Activated naive CD4-positive, alpha-beta T cell treated with anti-CD3 and anti-CD28 coated beads, Interleukin-2, amount 10 ng/mL, durations not matched to agents 7 days and 5 days (primary cell): ENCODE measurements around the gene CDHR2.
A peak's percentile ranks its signal among the peaks of the same experiment; 100 is the strongest.
"Not testable (repeated sequence)": the region's sequence is repeated elsewhere in the genome, so short reads cannot be mapped to it uniquely, and the experiment has no call there.

Experiments used
- CTCF ChIA-PET: fragments of 350-600 bp; sonication (Branson Sonifier 250); formaldehyde crosslinking; loops from one replicate; lab custom pipeline; 2021; ENCODE audit warnings: antibody characterized with exemption; lab: Charles Lee
- DNase-seq: peaks from one replicate; pipeline ENCODE4 v3.0.0-alpha.2; 2020
- H3K27ac Mint-ChIP-seq: one replicate; pipeline ENCODE4 v1.8.0; 2021; ENCODE audit warnings: mild to moderate bottlenecking, moderate library complexity, mixed read lengths
- H3K27me3 Mint-ChIP-seq: one replicate; pipeline ENCODE4 v1.8.0; 2021; ENCODE audit warnings: mild to moderate bottlenecking, mixed read lengths
- H3K36me3 Mint-ChIP-seq: one replicate; pipeline ENCODE4 v1.8.0; 2021; ENCODE audit warnings: mixed read lengths
- H3K4me1 Mint-ChIP-seq: one replicate; pipeline ENCODE4 v1.8.0; 2021; ENCODE audit warnings: mixed read lengths
- H3K4me3 Mint-ChIP-seq: one replicate; pipeline ENCODE4 v1.8.0; 2021; ENCODE audit warnings: mild to moderate bottlenecking, moderate library complexity, mixed read lengths
- H3K9me3 Mint-ChIP-seq: one replicate; pipeline ENCODE4 v1.8.0; 2021; ENCODE audit warnings: mixed read lengths

CDHR2 gene

DNA sequence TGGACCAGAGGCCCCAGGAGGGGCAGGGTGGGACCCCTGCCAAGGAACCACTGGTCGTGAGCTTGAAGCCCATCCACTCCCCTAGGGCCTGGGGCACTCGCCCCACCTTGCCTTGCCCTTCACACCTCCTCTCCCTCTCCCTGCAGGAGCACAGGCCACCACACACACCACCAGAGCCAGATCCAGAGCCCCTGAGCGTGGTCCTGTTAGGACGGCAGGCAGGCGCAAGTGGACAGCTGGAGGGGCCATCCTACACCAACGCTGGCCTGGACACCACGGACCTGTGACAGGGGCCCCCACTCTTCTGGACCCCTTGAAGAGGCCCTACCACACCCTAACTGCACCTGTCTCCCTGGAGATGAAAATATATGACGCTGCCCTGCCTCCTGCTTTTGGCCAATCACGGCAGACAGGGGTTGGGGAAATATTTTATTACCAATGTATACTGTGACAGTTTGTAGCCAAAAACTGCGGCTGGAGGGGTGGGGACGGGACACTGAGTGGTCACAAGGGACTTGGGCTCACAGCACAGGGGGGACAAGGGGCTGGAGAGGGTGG is 46.3 kb downstream of the CDHR2 start:
- no peak overlapping the region for H3K27ac Mint-ChIP-seq
- no peak for DNase-seq
- peaks cover 9% of the 10 kb centered on the region for H3K4me1 Mint-ChIP-seq
- CTCF ChIA-PET, result interaction anchor here (0.9 to 1.8 kb wide), 6 partner anchors 11 to 65 kb away, joined by 3 to 10 read pairs (median 3); no protein-coding TSS in a partner anchor
- no peaks in the 10 kb centered on the region for H3K36me3 Mint-ChIP-seq
- peaks cover 60% of the 10 kb centered on the region for H3K27me3 Mint-ChIP-seq
- H3K9me3 Mint-ChIP-seq, result no peaks in the 10 kb centered on the region
- H3K4me3 Mint-ChIP-seq, result peak overlapping the region; percentile 12

DNA sequence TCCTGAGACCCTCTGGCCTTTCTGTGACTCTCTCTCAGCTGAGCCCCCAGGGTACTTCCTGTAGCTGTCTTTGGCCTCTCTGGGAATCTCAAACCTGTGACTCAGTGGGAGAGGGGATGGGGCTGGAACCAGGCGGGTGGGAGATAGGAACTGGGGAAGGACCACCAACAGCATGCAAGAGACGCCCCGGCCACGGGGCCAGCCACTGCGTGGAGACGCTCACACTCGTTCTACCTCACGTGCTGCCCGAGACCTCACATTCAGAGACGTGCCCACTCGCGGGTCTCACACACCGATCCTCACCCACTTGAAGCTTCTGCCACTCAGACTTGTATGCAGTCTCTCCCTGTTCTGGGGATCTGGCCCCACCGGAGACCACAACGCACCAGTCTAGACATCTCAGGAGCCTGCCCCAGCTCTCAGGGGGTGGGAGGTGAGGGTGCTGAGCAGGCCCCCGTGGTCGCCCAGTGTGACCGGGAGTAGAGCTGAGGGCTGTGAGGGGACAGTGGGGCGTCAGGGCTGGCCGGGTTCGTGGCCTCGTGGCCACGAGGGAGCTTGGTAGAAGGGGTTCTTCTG is 47.0 kb downstream of the CDHR2 start:
- peaks cover 9% of the 10 kb centered on the region for H3K4me1 Mint-ChIP-seq
- H3K27me3 Mint-ChIP-seq, result peaks cover 62% of the 10 kb centered on the region
- peak overlapping the region; percentile 50 for H3K4me3 Mint-ChIP-seq
- no peaks in the 10 kb centered on the region for H3K9me3 Mint-ChIP-seq
- CTCF ChIA-PET, result interaction anchor here (0.8 to 2.6 kb wide), 9 partner anchors 10 to 180 kb away, joined by 3 to 10 read pairs (median 3); partner anchors contain the start of gene CLTB
- no peak for DNase-seq
- peak overlapping the region; percentile 46 for H3K27ac Mint-ChIP-seq
- no peaks in the 10 kb centered on the region for H3K36me3 Mint-ChIP-seq

DNA sequence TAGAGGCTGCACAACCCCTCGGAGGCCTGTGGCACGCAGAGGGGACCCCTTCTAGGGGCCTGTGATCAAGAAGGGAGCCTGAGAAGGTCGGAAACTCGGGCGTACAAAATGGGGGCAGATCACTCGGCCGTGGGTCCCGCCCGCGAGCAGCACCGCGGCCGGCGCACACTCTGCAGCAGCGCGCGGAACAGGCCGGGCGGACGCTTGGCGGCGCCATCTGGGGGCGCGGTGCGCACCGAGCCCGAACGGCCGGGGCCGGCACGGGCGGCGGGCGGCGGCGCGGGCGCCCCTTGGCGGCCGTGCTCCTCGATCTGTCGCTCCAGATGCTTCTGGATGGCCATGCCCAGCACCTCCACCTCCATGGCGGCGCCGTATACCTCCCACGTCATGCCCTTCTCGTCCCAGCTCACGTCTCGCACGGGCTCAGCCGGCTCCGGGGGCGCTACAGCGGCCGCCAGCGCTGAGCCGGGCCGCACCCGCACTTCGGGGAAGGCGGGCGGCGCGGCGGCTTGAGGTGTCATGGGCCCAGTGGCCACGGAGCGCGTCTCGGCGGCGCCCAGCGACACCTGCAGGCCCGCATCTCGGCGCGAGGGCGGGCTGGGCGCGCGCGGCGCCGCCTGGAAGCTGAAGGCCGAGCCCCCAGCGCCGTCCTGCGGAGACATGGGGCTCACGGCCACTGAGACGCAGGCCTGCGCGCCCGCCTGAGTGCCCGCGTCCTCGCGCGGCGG is 47.7 kb downstream of the CDHR2 start:
- H3K4me3 Mint-ChIP-seq, result peak overlapping the region; percentile 64
- H3K4me1 Mint-ChIP-seq, result peaks cover 9% of the 10 kb centered on the region
- peaks cover 69% of the 10 kb centered on the region for H3K27me3 Mint-ChIP-seq
- DNase-seq, result peak; percentile 77
- no peaks in the 10 kb centered on the region for H3K9me3 Mint-ChIP-seq
- CTCF ChIA-PET, result interaction anchor here (0.8 to 2.6 kb wide), 10 partner anchors 9 to 234 kb away, joined by 3 to 10 read pairs (median 3); partner anchors contain the start of gene CLTB
- H3K27ac Mint-ChIP-seq, result peak overlapping the region; percentile 46
- no peaks in the 10 kb centered on the region for H3K36me3 Mint-ChIP-seq

DNA sequence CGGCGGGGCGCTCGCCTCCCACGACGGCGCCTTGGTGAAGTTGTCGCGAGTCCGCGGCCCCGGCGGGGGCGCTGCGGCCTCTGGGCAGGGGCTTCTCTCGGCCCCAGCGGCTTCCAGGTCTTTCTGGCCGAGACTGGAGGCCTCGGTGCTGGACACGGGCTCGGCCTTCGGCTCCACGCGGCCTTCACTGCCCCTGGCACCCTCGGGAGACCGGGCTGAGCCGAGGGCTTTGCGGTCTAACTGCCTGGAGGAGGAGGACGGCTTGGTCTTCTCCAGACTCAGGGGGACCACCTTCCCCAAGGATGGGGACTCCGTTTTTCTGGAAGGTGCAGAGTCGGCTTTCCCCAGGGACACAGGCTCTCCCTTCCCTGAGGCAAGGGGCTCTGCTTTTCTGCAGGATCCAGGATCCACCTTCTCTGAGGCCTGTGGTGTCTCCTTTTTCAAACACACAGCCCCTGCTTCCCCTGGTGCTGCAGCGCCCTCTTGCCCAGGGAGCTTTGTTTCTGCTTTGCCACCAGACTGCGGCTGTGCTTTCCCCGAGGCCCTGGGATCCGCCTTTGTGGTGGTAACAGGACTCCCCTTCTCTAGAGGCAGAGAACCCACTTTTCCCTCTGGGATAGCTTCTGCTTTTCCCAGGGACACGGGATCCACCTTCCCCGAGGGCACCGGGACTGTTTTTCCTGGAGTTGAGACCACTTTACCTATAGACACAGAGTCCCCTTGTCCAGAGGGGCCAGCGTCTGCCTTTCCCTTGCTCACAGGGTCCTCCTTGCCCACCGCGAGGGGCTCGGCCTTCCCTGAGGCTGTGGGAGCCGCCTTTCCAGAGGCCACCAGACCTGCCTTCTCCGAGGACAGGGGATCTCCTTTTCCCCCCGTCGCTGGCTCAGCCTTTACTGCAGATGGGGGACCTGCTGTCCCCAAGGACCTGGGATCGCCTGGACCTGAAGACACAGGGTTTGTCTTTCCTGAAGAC is 48.6 kb downstream of the CDHR2 start:
- H3K4me3 Mint-ChIP-seq, result no peak overlapping the region
- no peaks in the 10 kb centered on the region for H3K9me3 Mint-ChIP-seq
- H3K36me3 Mint-ChIP-seq, result no peaks in the 10 kb centered on the region
- H3K4me1 Mint-ChIP-seq, result peaks cover 9% of the 10 kb centered on the region
- no peak overlapping the region for H3K27ac Mint-ChIP-seq
- H3K27me3 Mint-ChIP-seq, result peaks cover 75% of the 10 kb centered on the region
- no peak for DNase-seq
- CTCF ChIA-PET, result interaction anchor here (0.6 to 2.6 kb wide), 8 partner anchors 9 to 235 kb away, joined by 3 to 10 read pairs (median 4); partner anchors contain the start of gene CLTB

DNA sequence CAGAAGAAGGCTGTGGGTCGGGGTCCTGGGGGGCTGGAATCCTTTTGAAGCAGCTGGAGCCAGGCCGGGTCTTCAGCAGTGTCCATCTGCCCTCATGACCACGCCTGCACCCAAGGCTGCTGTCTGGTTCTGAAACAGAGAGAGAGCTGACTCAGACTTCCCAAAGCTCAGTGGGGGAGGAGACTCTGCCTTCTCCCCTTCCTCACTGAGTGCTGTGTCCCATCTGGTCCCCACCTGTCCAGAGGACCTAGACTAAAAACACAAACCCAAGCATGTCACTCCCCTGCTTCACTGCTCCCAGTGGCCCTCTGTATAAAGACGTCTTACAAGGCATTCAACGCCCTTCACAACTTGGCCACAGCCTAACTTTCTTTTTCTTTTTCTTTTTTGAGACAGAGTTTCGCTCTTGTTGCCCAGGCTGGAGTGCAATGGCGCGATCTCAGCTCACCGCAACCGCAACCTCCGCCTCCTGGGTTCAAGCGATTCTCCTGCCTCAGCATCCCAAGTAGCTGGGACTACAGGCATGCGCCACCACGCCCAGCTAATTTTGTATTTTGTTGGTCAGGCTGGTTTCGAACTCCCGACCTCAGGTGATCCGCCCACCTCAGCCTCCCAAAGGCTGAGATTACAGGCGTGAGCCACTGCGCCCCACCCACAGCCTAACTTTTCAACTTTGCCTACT is 50.7 kb downstream of the CDHR2 start:
- not testable (repeated sequence) for H3K9me3 Mint-ChIP-seq
- CTCF ChIA-PET, result interaction anchor here (0.9 kb wide), 1 partner anchor 184 kb away, joined by 3 read pairs; no protein-coding TSS in a partner anchor

DNA sequence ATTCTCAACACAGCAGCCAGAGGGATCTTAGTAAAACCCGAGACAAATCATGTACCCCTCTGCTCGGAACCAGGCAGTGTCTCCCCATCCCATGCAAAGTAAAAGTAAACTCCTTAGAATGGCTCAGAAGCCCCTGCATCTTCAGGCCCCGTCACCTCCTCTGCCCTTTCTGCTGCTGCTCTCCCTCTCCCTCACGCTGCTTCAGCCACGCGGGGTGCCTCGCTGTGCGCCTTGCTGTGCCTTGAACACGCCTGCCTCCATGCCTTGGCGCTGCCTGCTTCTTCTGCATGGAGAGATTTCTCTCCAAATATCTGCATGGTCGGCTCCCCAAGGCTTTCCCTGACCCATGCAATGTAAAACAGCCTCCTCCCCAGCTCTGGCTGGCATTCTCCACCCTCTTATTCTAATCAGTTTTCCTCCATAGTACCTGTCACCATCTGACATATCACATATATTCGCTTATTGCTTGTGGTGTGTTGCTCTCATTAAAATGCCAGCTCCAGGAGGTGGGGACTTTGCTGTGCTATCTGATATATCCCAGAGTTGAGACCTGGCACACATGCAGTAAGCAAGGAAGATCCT is 52.9 kb downstream of the CDHR2 start:
- no peak for DNase-seq
- Mint-ChIP-seq H3K27ac (no peak overlapping the region), H3K27me3 (peaks cover 66% of the 10 kb centered on the region), H3K4me1 (no peaks in the 10 kb centered on the region), H3K9me3 (no peaks in the 10 kb centered on the region), H3K36me3 (no peaks in the 10 kb centered on the region), H3K4me3 (no peak overlapping the region)
- CTCF ChIA-PET, result interaction anchor here (1.5 to 1.8 kb wide), 2 partner anchors 185 to 470 kb away, joined by 4 read pairs; no protein-coding TSS in a partner anchor

More for the DNA sequence above, 50.7 kb downstream of the CDHR2 start:
- peaks cover 68% of the 10 kb centered on the region for H3K27me3 Mint-ChIP-seq
- H3K4me1 Mint-ChIP-seq, H3K27ac Mint-ChIP-seq, H3K36me3 Mint-ChIP-seq, DNase-seq, H3K4me3 Mint-ChIP-seq: not testable (repeated sequence)

DNA sequence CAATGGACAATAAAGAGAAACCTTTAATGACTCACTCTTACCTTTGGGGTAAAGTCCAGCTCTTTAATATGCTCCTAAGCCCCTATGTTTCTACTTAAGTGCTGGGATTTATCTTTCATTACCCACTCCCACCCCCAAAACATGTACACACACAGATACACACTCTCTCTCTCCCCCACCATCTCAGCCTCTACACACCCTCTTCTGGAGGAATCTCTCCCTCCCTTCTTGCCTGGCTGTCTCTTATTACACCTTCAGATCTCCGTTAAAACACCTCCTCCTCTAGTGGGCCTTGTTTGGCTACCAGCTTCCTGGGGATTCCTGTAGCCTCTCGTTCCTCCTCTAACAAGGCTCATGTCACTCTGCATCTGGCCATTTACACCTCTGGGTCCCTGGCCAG is 53.9 kb downstream of the CDHR2 start:
- Mint-ChIP-seq H3K9me3 (no peaks in the 10 kb centered on the region), H3K36me3 (no peaks in the 10 kb centered on the region), H3K27me3 (peaks cover 68% of the 10 kb centered on the region), H3K27ac (no peak overlapping the region), H3K4me1 (no peaks in the 10 kb centered on the region), H3K4me3 (no peak overlapping the region)
- CTCF ChIA-PET, result interaction anchor here (0.6 kb wide), 1 partner anchor 1358 kb away, joined by 3 read pairs; no protein-coding TSS in a partner anchor
- no peak for DNase-seq

DNA sequence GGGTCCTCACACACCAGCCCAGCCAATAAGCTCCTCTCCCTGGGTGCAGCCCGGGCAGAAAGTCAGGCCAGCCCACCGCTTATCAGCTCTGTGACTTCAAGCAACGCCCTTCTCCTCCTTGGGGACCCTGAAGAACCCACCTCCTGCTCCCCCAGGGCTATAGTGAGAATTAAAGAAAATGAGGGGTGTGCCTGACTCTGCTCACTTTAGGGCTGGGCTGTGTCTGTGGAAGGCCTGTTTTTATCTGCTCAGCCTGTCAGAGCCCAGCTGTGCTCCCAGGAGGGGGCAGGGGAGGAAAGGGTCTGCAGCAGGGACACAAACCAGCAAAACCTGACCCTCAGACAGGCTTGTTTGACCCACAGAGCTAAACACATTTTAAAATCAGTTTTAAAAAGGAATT is 56.9 kb downstream of the CDHR2 start:
- no peaks in the 10 kb centered on the region for H3K9me3 Mint-ChIP-seq
- CTCF ChIA-PET, result interaction anchor here (1.0 to 1.1 kb wide), 2 partner anchors 8 to 10 kb away, joined by 3 to 4 read pairs; no protein-coding TSS in a partner anchor
- peaks cover 65% of the 10 kb centered on the region for H3K27me3 Mint-ChIP-seq
- H3K27ac Mint-ChIP-seq, result no peak overlapping the region
- H3K4me1 Mint-ChIP-seq, result peaks cover 13% of the 10 kb centered on the region
- peaks cover 3% of the 10 kb centered on the region for H3K36me3 Mint-ChIP-seq
- no peak overlapping the region for H3K4me3 Mint-ChIP-seq
- DNase-seq, result no peak

DNA sequence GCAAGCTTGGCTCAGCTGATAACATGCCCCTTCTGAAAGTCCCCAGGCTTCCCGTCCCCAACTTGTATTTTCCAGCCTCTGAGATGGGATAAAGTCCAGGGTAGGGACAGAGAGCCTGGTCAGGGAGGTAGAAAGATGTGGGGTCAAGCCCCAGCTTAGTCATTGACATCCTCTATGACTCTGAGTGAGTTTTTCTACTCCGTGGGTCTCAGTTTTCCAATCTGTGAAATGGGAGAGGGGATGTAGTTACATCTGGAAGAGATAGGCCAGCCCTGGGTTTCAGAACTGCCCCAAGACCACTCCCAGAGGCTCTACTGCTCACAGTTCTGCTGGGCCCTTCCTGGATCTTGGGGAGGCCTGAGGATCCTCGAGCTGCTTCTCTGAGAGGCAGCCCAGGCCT is 57.7 kb downstream of the CDHR2 start:
- no peaks in the 10 kb centered on the region for H3K9me3 Mint-ChIP-seq
- H3K36me3 Mint-ChIP-seq, result peaks cover 3% of the 10 kb centered on the region
- H3K4me1 Mint-ChIP-seq, result peaks cover 16% of the 10 kb centered on the region
- no peak for DNase-seq
- peaks cover 64% of the 10 kb centered on the region for H3K27me3 Mint-ChIP-seq
- no peak overlapping the region for H3K27ac Mint-ChIP-seq
- H3K4me3 Mint-ChIP-seq, result no peak overlapping the region
- CTCF ChIA-PET, result interaction anchor here (0.7 to 1.1 kb wide), 3 partner anchors 9 to 52 kb away, joined by 3 to 4 read pairs (median 3); no protein-coding TSS in a partner anchor

DNA sequence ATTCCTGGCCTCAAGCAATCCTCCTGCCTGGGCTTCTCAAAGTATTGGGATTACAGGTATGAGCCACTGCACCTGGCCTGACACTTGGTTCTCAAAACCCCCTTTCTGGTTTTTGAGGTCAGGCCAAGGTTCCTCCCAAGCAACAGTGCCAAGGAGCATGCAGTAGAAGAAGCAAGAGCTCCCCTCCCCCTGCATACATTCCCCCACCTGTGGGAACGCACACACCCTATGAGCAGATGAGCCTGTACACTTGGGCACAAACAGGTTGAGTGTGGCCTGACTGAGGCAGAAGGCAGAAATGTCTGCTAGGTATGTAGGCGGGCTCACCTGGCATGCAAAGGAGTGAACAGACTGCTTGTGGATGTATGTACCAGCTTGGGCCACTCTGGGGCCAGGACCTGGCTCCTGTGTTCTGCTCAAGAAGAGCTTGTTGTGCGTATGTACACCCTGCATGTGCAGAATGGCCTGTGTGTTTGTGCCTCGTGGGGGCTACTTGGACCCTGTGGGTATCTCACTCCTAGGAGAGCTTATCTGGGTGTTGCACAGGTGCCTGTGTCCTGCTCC is 59.1 kb downstream of the CDHR2 start:
- no peak for DNase-seq
- Mint-ChIP-seq H3K27me3 (peaks cover 68% of the 10 kb centered on the region), H3K36me3 (peaks cover 3% of the 10 kb centered on the region), H3K4me3 (peak overlapping the region; percentile 89), H3K4me1 (peaks cover 16% of the 10 kb centered on the region), H3K27ac (no peak overlapping the region), H3K9me3 (no peaks in the 10 kb centered on the region)
- CTCF ChIA-PET, result interaction anchor here (0.8 to 1.5 kb wide), 3 partner anchors 11 to 34 kb away, joined by 3 to 4 read pairs (median 3); no protein-coding TSS in a partner anchor

DNA sequence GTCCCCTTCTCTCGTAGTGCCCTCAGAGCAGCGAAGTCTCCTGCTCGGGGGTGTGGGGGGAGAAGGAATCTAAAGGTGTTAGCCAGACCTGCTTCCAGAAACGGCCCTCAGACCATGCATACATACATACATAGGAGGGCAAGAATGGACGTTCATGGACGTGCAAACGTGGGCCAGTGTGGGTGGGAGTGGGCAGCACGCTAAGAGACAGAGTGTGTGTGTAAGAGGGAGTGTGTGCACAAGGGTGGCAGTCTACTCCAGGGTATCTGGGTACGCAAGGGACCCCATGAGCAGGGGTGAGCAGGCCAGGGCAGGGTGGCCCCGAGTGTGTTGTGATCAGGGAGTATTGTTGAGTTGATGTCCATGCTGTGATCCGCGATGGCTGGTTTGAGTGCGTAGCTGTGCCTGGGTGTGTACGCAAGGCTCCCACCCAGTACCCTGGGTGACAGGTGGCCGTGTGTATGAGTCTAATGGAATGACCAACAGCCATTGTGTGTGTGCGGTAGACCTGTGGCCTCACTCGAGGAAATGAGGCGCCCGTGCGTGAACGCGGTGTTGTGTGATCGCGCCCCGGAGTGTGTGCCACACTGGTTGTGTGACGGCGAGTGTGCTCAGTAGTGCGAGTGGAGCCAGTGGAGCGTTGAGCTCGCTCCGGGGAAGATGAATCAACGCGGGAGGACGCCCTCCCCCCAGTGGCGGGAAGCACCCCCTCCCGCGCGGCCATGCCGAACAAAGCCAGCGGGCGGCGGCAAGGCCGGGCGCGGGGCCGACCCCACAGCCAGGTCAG is 60.0 kb downstream of the CDHR2 start:
- Mint-ChIP-seq H3K4me3 (peak overlapping the region; percentile 89), H3K27me3 (peaks cover 73% of the 10 kb centered on the region), H3K4me1 (peaks cover 16% of the 10 kb centered on the region), H3K9me3 (no peaks in the 10 kb centered on the region), H3K27ac (peak overlapping the region; percentile 77), H3K36me3 (peaks cover 3% of the 10 kb centered on the region)
- DNase-seq, result peak; percentile 39
- CTCF ChIA-PET, result interaction anchor here (1.1 kb wide), 1 partner anchor 13 kb away, joined by 3 read pairs; no protein-coding TSS in a partner anchor
